ENCODE data around the gene SDS. TPM values are rescaled to one million over a fixed set of nuclear protein-coding genes. Genes with fewer than 3 reads are reported as not detected.

The SDS gene
- total RNA-seq (not detected in 2 replicates), polyA plus RNA-seq (not detected in 2 replicates)

- H3K4me3 ChIP-seq = no peak within 1 kb of the TSS
- DNase-seq (ENCODE audit: low read depth in 1 of 2, low spot score in 1 of 2) = peak in 1 of 2 donors; percentile 94
- H3K27me3 ChIP-seq = no peaks in the 10 kb centered on the region
- H3K36me3 ChIP-seq = no peaks in the 10 kb centered on the region
- no peak within 1 kb of the TSS for H3K27ac ChIP-seq
- H3K4me1 ChIP-seq (ENCODE audit: low read depth) = no peaks in the 10 kb centered on the region
- no peak for TF ChIP-seq CTCF (IDR thresholded peaks at IDR 0.05; ENCODE audit: low read depth, low read length)
- no peaks in the 10 kb centered on the region for H3K9me3 ChIP-seq (ENCODE audit: low read depth)
These were observed at the start of gene SDS for GRCh38 chr12:113403435-113404415. SDS (minus strand) TSS chr12:113403887; CDS start chr12:113399708, 4,179 bp downstream.

GRCh38 chr12:113453330-113453729, 49.6 kb upstream of the SDS start:
- Histone ChIP-seq H3K4me1 (ENCODE audit: low read depth) (no peaks in the 10 kb centered on the region), H3K36me3 (no peaks in the 10 kb centered on the region), H3K27me3 (peaks cover 55% of the 10 kb centered on the region), H3K27ac (no peak overlapping the region), H3K9me3 (ENCODE audit: low read depth) (no peaks in the 10 kb centered on the region), H3K4me3 (no peak overlapping the region)
- TF ChIP-seq CTCF (IDR thresholded peaks at IDR 0.05; ENCODE audit: low read depth, low read length) = no peak
- DNase-seq (ENCODE audit: low read depth in 1 of 2, low spot score in 1 of 2) = no peak

GRCh38 chr12:113452458-113452857, 48.8 kb upstream of the SDS start:
- H3K4me3 ChIP-seq = no peak overlapping the region
- H3K27ac ChIP-seq = no peak overlapping the region
- H3K36me3 ChIP-seq = no peaks in the 10 kb centered on the region
- peaks cover 55% of the 10 kb centered on the region for H3K27me3 ChIP-seq
- DNase-seq (ENCODE audit: low read depth in 1 of 2, low spot score in 1 of 2) = no peak
- H3K9me3 ChIP-seq (ENCODE audit: low read depth) = no peaks in the 10 kb centered on the region
- TF ChIP-seq CTCF (IDR thresholded peaks at IDR 0.05; ENCODE audit: low read depth, low read length) = no peak
- H3K4me1 ChIP-seq (ENCODE audit: low read depth) = no peaks in the 10 kb centered on the region

- Histone ChIP-seq H3K4me1 (ENCODE audit: low read depth) (no peaks in the 10 kb centered on the region), H3K27me3 (peaks cover 58% of the 10 kb centered on the region), H3K36me3 (no peaks in the 10 kb centered on the region), H3K9me3 (ENCODE audit: low read depth) (no peaks in the 10 kb centered on the region), H3K4me3 (no peak overlapping the region), H3K27ac (no peak overlapping the region)
- DNase-seq (ENCODE audit: low read depth in 1 of 2, low spot score in 1 of 2) = no peak
- no peak for TF ChIP-seq CTCF (IDR thresholded peaks at IDR 0.05; ENCODE audit: low read depth, low read length)
These were observed 46.2 kb upstream of the SDS start for GRCh38 chr12:113449839-113450238.

GRCh38 chr12:113449299-113449698, 45.6 kb upstream of the SDS start:
- Histone ChIP-seq H3K9me3 (ENCODE audit: low read depth) (no peaks in the 10 kb centered on the region), H3K27ac (no peak overlapping the region), H3K4me3 (no peak overlapping the region), H3K36me3 (no peaks in the 10 kb centered on the region), H3K4me1 (ENCODE audit: low read depth) (no peaks in the 10 kb centered on the region), H3K27me3 (peaks cover 64% of the 10 kb centered on the region)
- DNase-seq (ENCODE audit: low read depth in 1 of 2, low spot score in 1 of 2) = no peak
- no peak for TF ChIP-seq CTCF (IDR thresholded peaks at IDR 0.05; ENCODE audit: low read depth, low read length)

Data from cardiac muscle cell (in vitro differentiated cells and primary cell).